Subcutaneous abdominal adipose tissue (tissue), 5 donors: ENCODE measurements around the gene B4GALNT1.

Experiments
- H3K27ac ChIP-seq: one replicate; pipeline ENCODE4 v1.7.0; 2013; ENCODE audit warnings: low read depth, mild to moderate bottlenecking, inconsistent platforms, low read length, moderate library complexity
- H3K27me3 ChIP-seq, 5 donors: one replicate each; pipeline ENCODE4 v1.7.0; 2013; ENCODE audit warnings: low read length in 5 of 5, inconsistent platforms in 1 of 5; ENCODE audit not compliant: control insufficient read depth in 5 of 5, insufficient read depth in 4 of 5
- H3K36me3 ChIP-seq, 5 donors: one replicate each; pipeline ENCODE4 v1.7.0; 2013; ENCODE audit warnings: low read length in 5 of 5; ENCODE audit not compliant: control insufficient read depth in 5 of 5, insufficient read depth in 5 of 5
- H3K4me1 ChIP-seq, 5 donors: one replicate each; pipeline ENCODE4 v1.7.0; 2013; ENCODE audit warnings: low read length in 5 of 5, mild to moderate bottlenecking in 3 of 5, moderate library complexity in 1 of 5; ENCODE audit not compliant: control insufficient read depth in 5 of 5, insufficient read depth in 5 of 5
- H3K4me3 ChIP-seq, 5 donors: one replicate each; pipeline ENCODE4 v1.7.0; 2013; ENCODE audit warnings: low read length in 5 of 5, low read depth in 1 of 5
- H3K9ac ChIP-seq, 5 donors: one replicate each; pipeline ENCODE4 v1.7.0; 2013; ENCODE audit warnings: low read length in 5 of 5, mild to moderate bottlenecking in 4 of 5, moderate library complexity in 3 of 5
- H3K9me3 ChIP-seq, 5 donors: one replicate each; pipeline ENCODE4 v1.7.0; 2013; ENCODE audit warnings: low read length in 5 of 5; ENCODE audit not compliant: control insufficient read depth in 5 of 5
- donor health status: healthy.
- donor health status: healthy.
- donor health status: healthy.
- donor health status: healthy.
- donor health status: healthy.

B4GALNT1 gene

DNA sequence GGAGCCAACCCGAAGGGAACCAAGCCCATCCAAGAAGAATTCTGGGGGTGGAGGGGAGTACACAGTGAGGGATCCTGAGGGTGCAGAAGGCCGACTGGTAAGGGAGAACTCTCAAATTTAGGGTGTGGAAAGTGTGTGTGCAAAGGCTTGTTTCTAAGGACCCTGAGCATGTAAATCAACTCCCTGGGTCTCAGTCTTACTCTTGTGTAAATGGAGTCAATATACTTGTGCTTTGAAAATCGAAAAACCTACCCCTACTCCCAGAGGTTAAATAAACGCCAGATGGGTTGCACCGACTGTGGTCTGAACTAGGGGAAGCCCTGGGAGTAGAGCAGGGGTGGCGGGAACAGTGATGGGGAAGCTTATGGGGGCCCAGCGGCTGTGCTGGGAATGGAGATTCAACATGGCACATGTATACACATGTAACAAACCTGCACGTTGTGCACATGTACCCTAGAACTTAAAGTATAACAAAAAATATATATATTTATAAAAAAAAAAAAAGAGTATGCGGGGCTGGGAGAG, 6.0 kb downstream of the B4GALNT1 start:
- peaks cover 50 to 86% (median 82%) of the 10 kb centered on the region in 5 donors for H3K27me3 ChIP-seq
- no peaks in the 10 kb centered on the region for H3K36me3 ChIP-seq
- no peak overlapping the region for H3K4me3 ChIP-seq

GRCh38 chr12:57626111-57626920, 6.7 kb downstream of the B4GALNT1 start:
- no peaks in the 10 kb centered on the region for H3K36me3 ChIP-seq
- H3K27ac ChIP-seq: no peak overlapping the region
- H3K4me1 ChIP-seq: peaks cover under 1 to 16% (median 7%) of the 10 kb centered on the region in 5 donors
- no peaks in the 10 kb centered on the region for H3K9me3 ChIP-seq
- H3K9ac ChIP-seq: no peak overlapping the region
- H3K27me3 ChIP-seq: peaks cover 46 to 84% (median 82%) of the 10 kb centered on the region in 5 donors
- no peak overlapping the region for H3K4me3 ChIP-seq

More for the DNA sequence above, 6.0 kb downstream of the B4GALNT1 start:
- Histone ChIP-seq H3K9me3 (no peaks in the 10 kb centered on the region), H3K9ac (no peak overlapping the region), H3K4me1 (peaks cover 0 to 13% (median 4%) of the 10 kb centered on the region in 5 donors), H3K27ac (no peak overlapping the region)

GRCh38 chr12:57625261-57626032, 7.6 kb downstream of the B4GALNT1 start:
- no peak overlapping the region for H3K27ac ChIP-seq
- H3K4me3 ChIP-seq: no peak overlapping the region
- peaks cover 2 to 24% (median 14%) of the 10 kb centered on the region in 5 donors for H3K4me1 ChIP-seq
- no peaks in the 10 kb centered on the region for H3K36me3 ChIP-seq
- no peak overlapping the region for H3K9ac ChIP-seq
- H3K9me3 ChIP-seq: no peaks in the 10 kb centered on the region
- peaks cover 53 to 84% (median 82%) of the 10 kb centered on the region in 5 donors for H3K27me3 ChIP-seq

GRCh38 chr12:57624441-57625220, 8.4 kb downstream of the B4GALNT1 start:
- Histone ChIP-seq H3K9ac (no peak overlapping the region), H3K27me3 (peaks cover 61 to 87% (median 87%) of the 10 kb centered on the region in 5 donors), H3K9me3 (no peaks in the 10 kb centered on the region)

DNA sequence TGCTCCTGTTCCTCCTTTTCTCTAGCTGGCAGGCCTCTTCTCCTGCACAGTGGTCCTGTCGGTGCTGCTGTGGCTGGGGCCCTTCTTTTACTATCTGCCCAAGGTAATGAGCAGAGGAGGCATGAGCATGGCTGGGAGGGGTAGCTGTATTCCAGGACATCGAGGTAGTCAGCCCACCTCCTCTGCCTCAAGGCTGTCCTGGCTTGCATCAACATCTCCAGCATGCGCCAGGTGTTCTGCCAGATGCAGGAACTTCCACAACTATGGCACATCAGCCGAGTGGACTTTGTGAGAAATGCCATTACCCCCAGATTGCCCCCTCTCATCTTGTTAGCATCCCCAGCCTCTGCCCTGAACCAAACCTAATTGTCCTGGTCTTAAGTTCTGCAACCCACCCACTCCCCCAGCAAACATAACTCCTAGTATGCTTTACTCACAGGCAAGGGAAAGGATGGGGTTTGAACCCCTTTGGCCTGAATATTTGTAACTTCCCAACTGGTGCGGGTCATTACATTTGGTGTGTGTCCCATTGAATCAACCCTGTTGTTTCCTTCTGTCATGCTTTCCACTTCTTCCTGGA, 9.1 kb downstream of the B4GALNT1 start:
- no peaks in the 10 kb centered on the region for H3K9me3 ChIP-seq
- peaks cover 66 to 92% (median 90%) of the 10 kb centered on the region in 5 donors for H3K27me3 ChIP-seq
- H3K4me1 ChIP-seq: peaks cover 2 to 32% (median 24%) of the 10 kb centered on the region in 5 donors
- no peak overlapping the region for H3K4me3 ChIP-seq
- H3K9ac ChIP-seq: no peak overlapping the region
- no peaks in the 10 kb centered on the region for H3K36me3 ChIP-seq
- no peak overlapping the region for H3K27ac ChIP-seq

More at GRCh38 chr12:57624441-57625220, 8.4 kb downstream of the B4GALNT1 start:
- no peak overlapping the region for H3K4me3 ChIP-seq
- H3K27ac ChIP-seq: no peak overlapping the region
- H3K4me1 ChIP-seq: peaks cover 2 to 26% (median 17%) of the 10 kb centered on the region in 5 donors
- no peaks in the 10 kb centered on the region for H3K36me3 ChIP-seq

GRCh38 chr12:57623385-57623784, 9.6 kb downstream of the B4GALNT1 start:
- Histone ChIP-seq H3K36me3 (no peaks in the 10 kb centered on the region), H3K27me3 (peaks cover 64 to 87% (median 85%) of the 10 kb centered on the region in 5 donors), H3K27ac (no peak overlapping the region), H3K9me3 (no peaks in the 10 kb centered on the region), H3K4me3 (no peak overlapping the region), H3K4me1 (peaks cover 2 to 32% (median 24%) of the 10 kb centered on the region in 5 donors), H3K9ac (no peak overlapping the region)

- Histone ChIP-seq H3K36me3 (no peaks in the 10 kb centered on the region), H3K27ac (no peak overlapping the region), H3K9me3 (no peaks in the 10 kb centered on the region), H3K4me1 (peaks cover 2 to 26% (median 24%) of the 10 kb centered on the region in 5 donors), H3K9ac (no peak overlapping the region), H3K4me3 (no peak overlapping the region), H3K27me3 (peaks cover 63 to 84% (median 79%) of the 10 kb centered on the region in 5 donors)
These were observed 10.4 kb downstream of the B4GALNT1 start for GRCh38 chr12:57622293-57623245.

GRCh38 chr12:57621497-57622292, 11.3 kb downstream of the B4GALNT1 start:
- peaks cover 2 to 24% (median 21%) of the 10 kb centered on the region in 5 donors for H3K4me1 ChIP-seq
- H3K27me3 ChIP-seq: peaks cover 63 to 82% (median 77%) of the 10 kb centered on the region in 5 donors
- no peaks in the 10 kb centered on the region for H3K9me3 ChIP-seq
- peak overlapping the region in 2 of 5 donors; percentile 47 to 48 for H3K9ac ChIP-seq
- H3K4me3 ChIP-seq: peak overlapping the region; percentile 47 to 68 (median 58)
- H3K27ac ChIP-seq: no peak overlapping the region
- H3K36me3 ChIP-seq: no peaks in the 10 kb centered on the region
